ENCODE data around the gene NSL1. TPM values are rescaled to one million over a fixed set of nuclear protein-coding genes. Genes with fewer than 3 reads are reported as not detected.

The NSL1 gene
- total and polyA plus RNA-seq, 9 of the 15 experiments (the other 6 are each of a cell fraction or from before 2014, with no cell fraction given), result 53.5 to 108 (median 59.1) TPM

- TF ChIP-seq GATAD2B (IDR thresholded peaks at IDR 0.05; ENCODE audit: borderline replicate concordance) (peak; percentile 77), U2AF2 (optimal IDR thresholded peaks at IDR 0.05; ENCODE audit: low read depth, low read length) (no peak), ZFP30 (CRISPR knock-in tag; IDR thresholded peaks at IDR 0.05; ENCODE audit: borderline replicate concordance) (no peak), HNRNPLL (IDR thresholded peaks at IDR 0.05; ENCODE audit: low read depth, low read length, poor library complexity, severe bottlenecking) (peak; percentile 87), TRIM24 (IDR thresholded peaks at IDR 0.05) (peak in 1 of 2 experiments; percentile 99; a peak in 2 of 4 replicates), FOXK2 (conservative IDR thresholded peaks at IDR 0.05 in 1 of 2, IDR thresholded peaks at IDR 0.05 in 1 of 2; ENCODE audit: low read depth in 2 of 2) (peak; percentile 66 to 87), EP300 (IDR thresholded peaks at IDR 0.05; ENCODE audit: low read length) (peak; percentile 70), HNRNPK (IDR thresholded peaks at IDR 0.05; ENCODE audit: low read depth, low read length, poor library complexity, severe bottlenecking) (no peak), RNF2 (IDR thresholded peaks at IDR 0.05) (peak; percentile 94), NFIX (CRISPR knock-in tag; IDR thresholded peaks at IDR 0.05; ENCODE audit: low read depth) (no peak), PYGO2 (tag; IDR thresholded peaks at IDR 0.05) (peak; percentile 16; the same call in 1 of the 2 replicates), ZBTB43 (CRISPR knock-in tag; IDR thresholded peaks at IDR 0.05) (no peak; the same call in 1 of the 2 replicates)
- TF ChIP-seq, protein P1, sequence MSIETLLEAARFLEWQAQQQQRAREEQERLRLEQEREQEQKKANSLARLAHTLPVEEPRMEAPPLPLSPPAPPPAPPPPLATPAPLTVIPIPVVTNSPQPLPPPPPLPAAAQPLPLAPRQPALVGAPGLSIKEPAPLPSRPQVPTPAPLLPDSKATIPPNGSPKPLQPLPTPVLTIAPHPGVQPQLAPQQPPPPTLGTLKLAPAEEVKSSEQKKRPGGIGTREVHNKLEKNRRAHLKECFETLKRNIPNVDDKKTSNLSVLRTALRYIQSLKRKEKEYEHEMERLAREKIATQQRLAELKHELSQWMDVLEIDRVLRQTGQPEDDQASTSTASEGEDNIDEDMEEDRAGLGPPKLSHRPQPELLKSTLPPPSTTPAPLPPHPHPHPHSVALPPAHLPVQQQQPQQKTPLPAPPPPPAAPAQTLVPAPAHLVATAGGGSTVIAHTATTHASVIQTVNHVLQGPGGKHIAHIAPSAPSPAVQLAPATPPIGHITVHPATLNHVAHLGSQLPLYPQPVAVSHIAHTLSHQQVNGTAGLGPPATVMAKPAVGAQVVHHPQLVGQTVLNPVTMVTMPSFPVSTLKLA (conservative IDR thresholded peaks at IDR 0.05), result peak; percentile 76 to 86
- TF ChIP-seq, protein P2, sequence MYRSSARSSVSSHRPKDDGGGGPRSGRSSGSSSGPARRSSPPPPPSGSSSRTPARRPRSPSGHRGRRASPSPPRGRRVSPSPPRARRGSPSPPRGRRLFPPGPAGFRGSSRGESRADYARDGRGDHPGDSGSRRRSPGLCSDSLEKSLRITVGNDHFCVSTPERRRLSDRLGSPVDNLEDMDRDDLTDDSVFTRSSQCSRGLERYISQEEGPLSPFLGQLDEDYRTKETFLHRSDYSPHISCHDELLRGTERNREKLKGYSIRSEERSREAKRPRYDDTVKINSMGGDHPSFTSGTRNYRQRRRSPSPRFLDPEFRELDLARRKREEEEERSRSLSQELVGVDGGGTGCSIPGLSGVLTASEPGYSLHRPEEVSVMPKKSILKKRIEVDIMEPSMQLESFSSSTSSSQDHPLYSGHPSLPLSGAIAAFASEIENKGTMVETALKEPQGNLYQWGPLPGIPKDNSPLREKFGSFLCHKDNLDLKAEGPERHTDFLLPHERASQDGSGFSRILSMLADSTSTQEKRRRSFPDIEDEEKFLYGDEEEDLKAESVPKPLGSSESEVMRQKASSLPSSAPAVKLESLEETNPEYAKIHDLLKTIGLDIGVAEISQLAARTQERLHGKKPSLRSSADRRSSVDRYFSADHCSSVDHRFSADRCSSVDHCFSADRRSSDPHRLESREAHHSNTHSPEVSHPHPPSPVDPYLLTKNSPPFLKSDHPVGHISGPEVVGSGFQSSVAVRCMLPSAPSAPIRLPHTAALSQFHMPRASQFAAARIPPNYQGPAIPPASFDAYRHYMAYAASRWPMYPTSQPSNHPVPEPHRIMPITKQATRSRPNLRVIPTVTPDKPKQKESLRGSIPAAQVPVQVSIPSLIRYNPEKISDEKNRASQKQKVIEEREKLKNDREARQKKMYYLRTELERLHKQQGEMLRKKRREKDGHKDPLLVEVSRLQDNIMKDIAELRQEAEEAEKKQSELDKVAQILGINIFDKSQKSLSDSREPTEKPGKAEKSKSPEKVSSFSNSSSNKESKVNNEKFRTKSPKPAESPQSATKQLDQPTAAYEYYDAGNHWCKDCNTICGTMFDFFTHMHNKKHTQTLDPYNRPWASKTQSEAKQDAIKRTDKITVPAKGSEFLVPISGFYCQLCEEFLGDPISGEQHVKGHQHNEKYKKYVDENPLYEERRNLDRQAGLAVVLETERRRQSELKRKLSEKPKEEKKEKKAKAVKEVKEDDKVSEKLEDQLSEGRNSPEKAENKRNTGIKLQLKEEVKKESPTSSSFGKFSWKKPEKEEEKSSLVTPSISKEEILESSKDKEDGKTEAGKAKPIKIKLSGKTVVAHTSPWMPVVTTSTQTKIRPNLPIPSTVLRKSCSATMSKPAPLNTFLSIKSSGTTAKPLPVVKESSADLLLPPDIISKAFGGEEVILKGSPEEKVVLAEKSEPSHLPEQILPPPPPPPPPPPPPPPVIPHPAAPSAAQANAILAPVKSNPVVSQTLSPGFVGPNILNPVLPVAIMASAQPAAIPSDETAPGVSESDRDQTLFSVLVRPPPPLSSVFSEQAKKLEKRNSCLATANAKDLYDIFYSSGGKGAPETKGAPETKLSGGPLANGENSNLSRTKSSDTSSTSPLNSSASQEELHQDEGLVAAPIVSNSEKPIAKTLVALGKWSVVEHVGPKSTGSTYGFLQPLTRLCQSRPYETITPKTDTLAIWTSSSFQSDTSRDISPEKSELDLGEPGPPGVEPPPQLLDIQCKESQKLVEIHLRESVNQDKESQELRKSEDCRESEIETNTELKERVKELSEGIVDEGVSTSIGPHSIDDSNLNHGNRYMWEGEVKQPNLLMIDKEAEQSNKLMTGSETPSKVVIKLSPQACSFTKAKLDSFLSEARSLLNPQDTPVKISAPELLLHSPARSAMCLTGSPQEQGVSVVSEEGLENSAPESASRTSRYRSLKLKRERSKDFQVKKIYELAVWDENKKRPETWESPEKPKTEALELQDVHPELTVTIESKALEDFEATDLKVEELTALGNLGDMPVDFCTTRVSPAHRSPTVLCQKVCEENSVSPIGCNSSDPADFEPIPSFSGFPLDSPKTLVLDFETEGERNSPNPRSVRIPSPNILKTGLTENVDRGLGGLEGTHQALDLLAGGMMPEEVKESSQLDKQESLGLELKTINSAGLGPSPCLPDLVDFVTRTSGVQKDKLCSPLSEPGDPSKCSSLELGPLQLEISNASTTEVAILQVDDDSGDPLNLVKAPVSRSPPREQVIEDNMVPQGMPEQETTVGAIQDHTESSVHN (IDR thresholded peaks at IDR 0.05; ENCODE audit: borderline replicate concordance in 1 of 2, low read depth in 1 of 2), result no peak
Measured at GRCh38 chr1:212791676-212792395, at the start of gene NSL1, which contains the start of gene TATDN3 (continued).

Data from K562 (cell line).